Adrenal gland (tissue), 5 donors: Measurements from ENCODE around the gene ALG9.

Source experiments
- CTCF ChIP-seq, 6 experiments: fragments of 450-650 bp in 4 of 6; fragments of 200-600 bp in 2 of 6; sonication (generic) in 1 of 6; IDR thresholded peaks; 1 replicate in 5 of 6; 2 replicates in 1 of 6; pipeline versions ENCODE4 v1.5.1 to v1.8.0; 2016 to 2021; ENCODE audit warnings: antibody characterized with exemption in 6 of 6, mild to moderate bottlenecking in 2 of 6, moderate library complexity in 1 of 6
- POLR2A ChIP-seq, 2 donors: fragments of 450-650 bp; IDR thresholded peaks; one replicate each; pipeline ENCODE4 v1.6.1; 2017; ENCODE audit warnings: antibody characterized with exemption in 2 of 2, mild to moderate bottlenecking in 2 of 2, moderate library complexity in 1 of 2
- donor health status: DM: no; HTN: no; CAD: no.

DNA sequence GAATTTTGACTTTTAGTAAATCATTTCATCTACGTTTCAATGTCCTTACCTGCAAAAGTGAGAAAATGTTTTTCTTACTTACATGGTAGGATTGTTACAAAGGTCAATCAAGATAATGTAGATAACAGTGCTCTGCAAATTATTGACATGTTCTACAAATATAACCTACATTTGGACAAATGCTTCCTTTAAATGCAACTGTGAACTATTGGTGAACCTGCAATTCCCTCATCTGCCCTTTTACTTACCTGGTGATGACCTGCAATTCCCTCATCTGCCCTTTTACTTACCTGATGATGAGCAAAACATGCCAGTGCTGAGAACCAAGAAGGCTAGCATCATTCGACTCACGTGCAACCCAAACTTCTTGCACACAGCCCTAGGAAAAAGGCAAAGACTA, 11.1 kb downstream of the ALG9 start:
- no peak for TF ChIP-seq POLR2A (IDR thresholded peaks at IDR 0.05)
- TF ChIP-seq CTCF (IDR thresholded peaks at IDR 0.05), result no peak
